NCI-H748 treated with DMSO at 0.1 percent for 48 hours (cell line): Measurements from ENCODE around the gene EFNA4.

Source experiments
- DNase-seq: peaks from one replicate; lab custom pipeline; 2025; lab: John Stamatoyannopoulos, UW

Gene EFNA4

DNA sequence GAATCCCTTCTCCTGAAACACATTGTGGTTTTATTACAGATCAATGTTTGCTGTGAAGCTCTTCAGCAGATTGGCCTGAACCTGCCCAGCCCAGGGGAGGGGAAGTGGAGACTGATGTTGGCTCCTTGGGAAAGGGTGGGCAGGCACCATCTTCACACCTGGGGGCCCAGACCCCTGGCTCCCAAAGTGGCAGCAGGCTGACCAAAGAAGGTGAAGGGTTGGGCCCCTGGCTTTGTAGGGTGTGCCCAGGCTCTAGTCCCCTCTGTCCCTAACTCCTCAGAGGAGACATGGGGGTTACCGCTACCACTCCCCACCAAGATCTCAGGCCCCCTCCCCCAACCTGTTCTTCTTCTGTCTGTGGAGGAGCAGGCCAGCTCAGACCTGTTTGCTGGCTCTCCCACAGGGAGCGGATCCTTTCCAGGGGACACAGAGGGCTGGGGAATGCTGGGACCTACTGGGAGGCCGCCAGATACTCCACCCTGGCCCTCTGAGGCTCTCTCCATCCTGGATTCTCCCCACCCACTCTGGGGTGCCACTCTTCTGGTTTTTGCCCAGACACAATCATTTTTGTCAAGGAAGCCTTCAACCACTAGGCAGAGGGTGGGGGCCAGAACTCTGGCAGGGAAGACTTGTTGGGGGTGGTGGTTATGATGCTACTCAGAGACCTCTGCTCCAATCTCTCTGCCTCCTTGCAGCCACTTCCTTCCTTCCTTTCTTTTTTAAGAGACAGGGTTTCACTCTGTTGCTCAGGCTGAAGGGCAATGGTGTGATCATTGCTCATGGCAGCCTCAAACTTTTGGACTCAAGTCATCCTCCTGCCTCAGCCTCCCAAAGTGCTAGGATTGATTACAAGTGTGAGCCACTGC is 10.1 kb downstream of the EFNA4 start:
- no peak for DNase-seq

DNA sequence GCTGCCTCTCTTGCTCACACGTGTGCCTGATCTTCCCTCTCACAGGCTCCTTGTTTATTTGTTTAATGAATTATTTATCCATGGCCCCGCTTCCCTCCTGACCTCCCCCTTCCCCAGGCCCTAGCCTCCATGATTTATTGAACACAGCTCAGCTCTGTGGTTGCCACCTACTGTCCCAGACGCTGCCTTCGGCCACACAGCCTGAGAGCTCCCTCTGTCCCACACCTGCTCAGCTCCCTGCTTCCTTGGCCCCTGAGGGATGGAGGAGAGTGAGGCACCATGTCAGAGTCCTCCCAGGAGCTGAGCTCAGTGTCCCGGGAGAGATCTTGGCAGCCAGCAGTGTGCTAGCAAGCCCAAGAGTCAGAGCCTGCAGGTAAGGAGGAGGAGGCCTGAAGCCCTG is 12.0 kb downstream of the EFNA4 start:
- DNase-seq = no peak

DNA sequence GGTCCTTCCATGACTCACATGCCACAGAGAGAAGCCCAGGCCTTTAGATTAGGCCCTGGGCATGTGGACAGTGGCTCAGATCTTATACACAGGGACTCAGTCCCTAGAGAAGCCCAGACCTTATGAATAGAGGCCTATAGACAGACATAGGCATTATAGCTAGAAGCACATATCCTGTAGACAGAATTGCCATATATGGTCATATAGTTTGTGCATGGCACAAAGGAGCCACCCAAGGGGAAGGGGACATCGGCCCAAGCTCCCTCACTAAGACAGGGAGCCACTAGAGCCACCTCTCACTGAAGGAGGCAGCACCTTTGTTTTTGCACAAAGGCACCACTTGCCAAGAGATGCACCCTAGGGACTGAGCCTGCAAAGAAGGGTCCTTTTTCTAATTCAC is 12.8 kb downstream of the EFNA4 start:
- DNase-seq = no peak

DNA sequence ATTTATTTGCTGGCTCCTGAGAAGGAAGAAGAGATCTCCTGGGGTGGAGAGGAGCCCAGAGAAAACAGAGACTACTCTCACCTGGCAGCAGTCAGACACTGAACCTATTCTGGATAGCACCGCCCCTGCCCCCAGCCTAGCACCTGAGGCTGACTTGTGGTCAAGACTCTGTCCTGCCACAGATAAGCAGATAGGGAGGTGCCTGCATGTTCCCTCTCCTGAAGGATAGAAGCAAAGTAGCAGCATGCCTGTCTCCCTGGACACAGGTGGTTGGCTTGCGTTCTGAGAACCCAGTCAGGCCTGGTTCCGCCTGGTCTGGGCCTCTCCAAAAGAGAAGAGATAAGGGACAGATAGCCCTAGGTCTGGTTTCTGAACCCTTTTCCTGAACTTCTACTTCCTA is 13.8 kb downstream of the EFNA4 start:
- DNase-seq = no peak

DNA sequence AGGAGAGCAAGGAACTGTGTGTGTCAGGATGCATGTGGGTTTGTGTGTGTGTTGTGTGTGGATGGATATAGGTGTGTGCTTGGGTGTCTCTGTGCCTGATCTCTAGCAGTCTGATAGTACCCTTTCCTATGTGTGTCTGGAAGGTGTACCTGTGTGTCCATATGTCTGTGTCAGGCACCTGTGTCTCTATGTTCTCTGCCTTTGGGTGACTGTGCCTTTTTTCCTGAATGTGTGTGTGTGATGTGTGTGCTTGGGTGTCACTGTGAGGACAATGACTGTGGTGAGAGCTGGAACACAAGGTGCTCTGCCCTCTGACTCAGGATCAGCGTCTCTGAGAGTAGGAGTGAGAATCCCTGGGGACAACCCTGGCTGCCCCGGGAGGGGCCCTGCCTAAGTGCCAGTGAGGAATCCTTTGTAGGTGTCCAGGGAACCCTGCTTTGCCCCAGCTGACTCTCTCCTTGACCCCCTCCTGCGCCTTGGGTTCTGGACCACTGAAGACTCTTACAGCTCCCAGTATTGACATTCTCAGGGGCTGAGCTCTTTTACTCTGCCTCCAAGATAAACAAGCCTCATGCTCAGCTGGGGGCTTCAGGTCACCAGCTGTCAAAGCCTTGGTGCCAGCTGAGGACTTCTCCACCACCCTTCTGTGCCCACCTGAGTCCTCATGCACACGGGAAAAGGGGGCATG is 14.4 kb downstream of the EFNA4 start:
- DNase-seq = no peak

DNA sequence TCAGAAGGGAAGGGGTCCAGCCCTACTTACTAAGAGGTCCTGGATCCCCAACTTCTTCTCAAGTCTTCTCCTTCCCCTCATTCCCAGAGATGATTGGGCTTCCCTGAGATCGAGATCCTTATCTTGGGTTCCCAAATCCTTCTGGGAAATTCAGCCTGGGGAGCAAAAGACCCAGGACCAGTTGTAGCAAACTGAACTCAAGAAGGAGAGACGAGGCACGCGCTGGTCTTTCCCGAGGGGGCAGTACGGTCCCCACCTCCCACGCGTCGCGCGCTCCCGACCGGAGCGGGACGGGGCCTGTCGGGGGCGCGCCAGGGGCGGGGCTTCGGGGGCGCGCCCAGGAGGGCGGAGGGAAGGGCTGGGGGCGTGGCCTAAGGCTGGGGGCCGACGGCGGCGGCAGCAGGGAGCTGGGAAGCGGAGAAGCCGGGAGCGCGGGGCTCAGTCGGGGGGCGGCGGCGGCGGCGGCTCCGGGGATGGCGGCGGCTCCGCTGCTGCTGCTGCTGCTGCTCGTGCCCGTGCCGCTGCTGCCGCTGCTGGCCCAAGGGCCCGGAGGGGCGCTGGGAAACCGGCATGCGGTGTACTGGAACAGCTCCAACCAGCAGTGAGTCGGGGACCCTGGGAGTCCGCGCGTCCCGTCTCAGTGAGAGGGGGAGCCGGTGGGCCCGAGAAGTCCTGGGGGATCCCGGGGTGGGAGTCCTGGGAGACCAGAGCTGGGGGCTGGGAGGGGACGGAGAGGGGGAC is 15.1 kb downstream of the EFNA4 start, which contains the start of gene EFNA3:
Gene EFNA3, plus strand, starts transcription at position 369 of the 741 bp plus-strand sequence. Its CDS starts 105 bp downstream, at position 474.
- DNase-seq = peak; percentile 41

DNA sequence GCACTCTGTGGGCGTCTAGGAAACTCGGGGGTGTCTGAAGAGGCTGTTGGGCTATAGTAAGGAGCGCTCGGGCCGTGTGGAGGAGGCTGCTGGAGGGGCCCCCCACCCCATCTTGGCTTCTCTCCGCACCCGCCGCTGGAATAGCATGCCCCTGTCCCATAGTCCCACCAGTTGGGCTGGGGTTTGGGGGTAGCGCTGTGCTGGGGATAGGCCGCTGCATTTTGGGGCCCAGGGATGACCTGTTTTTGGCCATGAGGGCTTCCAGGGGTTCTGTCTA is 15.6 kb downstream of the EFNA4 start:
- DNase-seq = no peak

DNA sequence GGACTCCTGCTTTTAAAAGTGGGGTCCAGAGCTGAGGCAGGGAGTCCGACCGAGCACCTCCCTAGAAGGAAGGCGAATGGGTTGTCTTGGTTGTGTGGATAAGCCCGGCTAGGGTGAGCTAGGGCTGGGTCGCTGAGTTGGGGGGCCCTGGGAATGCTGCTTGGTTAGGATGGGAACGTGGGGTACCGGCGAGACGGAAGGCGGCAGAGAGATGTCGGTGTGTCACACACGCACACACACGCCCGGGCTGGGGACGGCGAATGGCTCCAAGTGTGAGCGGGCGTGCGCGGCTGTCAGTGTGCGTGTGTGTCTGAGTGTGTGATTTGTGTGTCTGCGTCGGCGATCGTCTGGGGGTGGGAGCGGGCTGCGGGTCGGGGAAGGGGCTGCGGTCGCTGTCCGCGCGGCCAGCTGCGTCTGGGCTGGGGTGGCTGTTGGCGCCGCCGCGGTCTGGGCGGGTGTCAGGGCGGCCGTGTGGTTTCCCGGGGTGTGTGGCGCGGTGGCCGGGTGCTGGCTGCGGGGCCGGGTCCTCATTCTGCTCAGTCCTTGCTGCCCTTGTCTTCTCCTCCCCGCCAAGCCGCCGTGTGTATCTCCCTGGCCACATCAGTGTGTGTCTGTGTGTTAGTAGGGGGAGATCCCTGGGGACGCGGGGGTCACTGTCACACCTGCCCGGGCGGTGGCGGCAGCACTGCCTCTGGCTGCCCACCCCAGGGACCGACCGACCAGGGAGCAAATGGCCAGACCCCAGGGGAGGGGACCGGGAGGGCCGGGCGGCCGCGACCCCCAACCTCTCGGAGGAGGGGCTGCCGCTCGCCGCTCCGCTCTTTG is 16.2 kb downstream of the EFNA4 start:
- DNase-seq = peak; percentile 16

DNA sequence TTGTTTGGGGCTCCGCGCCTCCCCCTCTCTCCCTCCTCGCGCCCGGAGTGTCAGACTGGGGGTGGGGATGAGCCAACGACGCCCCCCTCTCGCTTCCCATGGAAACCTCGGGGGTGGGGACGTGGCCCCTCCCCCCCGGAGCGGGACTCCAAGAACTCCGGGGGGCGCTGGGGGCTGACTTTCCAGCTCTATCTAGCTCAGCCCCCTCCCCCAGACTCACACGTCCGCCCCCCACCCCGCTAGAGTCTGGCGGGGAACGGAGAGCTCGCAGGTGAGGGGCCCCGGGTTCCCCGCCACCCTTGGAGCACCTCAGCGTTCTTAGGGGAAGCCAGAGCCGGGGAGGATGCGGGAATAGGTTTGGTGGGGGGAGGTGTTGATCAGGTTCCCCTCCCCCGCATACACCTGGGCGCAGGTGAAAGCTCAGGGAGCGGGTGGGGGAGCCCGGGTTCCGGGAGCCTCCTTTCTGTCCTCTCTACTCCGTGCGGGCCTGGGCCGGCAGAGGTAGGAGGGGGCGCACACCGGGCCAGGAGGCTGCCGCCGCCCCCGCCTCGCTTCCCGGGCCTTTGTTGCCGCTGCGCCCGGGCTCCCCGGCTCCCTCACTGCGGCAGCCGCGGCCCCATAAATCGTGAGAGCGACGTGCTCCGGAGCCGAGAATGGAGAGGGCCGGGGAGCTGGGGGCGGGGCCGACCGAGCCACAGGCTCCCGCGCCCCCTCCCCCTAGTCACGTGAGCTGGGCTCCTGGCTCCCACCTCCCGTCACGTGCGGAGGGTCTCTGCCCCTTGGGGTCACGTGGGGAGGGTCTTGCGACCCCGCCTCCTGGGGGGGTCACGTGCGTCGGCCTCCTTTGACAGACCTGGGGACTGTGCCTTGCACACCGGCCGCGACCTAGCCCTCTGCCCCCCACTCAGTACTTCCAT is 17.0 kb downstream of the EFNA4 start:
- peak; percentile 37 for DNase-seq

DNA sequence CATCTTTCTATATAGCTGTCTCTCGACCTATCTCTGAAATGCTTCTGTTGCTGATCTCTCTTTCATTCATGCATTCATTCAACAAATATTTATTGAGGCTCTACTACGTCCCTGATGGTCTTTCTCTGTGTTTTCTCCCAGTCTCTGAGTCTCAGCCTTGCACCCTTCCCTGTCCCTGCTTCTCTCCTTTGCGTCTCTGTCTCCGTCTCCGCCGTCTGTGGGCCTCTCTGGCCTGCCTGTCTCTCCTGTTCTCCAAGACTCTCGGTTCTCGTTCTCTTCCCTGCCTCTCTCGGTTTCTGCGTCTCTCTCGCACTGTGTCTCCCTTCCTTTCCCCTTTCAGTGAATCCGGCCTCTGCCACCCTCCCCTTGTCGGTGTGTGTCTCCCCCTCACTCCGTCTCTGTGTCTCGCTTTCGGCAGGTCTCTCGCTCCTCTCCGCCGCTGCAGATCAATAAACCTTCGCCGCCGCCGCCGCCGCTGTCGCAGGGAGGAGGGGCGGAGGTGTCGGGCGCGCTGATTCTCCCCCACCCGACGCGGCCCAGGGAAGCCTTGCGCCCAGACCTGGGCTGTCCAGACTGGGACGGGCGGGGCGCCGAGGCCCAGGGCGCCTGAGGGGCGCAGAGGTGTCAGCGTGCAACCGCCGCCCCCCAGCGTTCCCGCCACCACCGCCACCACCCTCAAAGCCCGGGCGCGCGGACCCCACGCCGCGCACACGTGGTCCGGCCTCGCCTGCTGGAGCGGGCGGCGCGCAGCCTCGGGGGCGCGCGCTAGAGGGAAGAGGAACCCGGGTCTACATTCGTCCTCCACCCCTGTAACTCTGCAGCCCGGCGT is 18.1 kb downstream of the EFNA4 start:
- DNase-seq = peak; percentile 27

DNA sequence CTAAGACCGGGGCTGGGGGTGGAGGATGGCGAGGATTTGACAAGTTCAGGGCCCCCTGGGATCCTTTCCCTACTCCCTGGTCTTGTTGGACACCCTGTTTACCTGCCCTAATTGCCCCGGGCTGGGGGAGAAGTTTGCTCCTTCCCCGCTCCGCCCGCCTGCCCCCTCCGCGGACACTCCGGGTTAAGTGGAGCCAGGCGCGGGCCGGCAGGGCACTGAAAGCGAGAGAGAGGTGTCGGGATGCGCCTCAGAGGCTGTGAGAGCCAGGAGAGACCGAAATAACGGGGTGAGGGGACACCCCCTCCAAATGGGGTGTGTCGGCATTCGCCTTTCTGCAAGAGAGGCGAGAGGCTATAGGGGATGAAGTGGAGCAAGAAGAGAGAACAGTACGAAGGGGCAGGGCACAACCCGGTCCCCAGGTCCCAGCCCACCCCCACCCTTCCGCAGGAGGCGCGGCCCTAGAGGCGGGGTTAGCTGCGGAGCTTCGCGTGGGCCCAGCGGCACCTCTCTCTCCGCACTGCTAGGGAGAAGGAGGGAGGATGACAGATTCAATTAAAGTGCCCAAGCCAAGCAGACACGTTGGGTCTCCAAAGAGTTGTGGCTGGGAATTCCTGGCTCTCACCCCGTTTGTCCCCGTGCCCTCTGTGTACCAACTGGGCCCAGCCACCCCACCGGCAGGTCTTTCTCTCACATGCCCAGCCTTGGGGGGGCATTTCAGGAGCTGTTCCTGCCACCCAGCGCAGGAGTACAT is 18.9 kb downstream of the EFNA4 start:
- no peak for DNase-seq

DNA sequence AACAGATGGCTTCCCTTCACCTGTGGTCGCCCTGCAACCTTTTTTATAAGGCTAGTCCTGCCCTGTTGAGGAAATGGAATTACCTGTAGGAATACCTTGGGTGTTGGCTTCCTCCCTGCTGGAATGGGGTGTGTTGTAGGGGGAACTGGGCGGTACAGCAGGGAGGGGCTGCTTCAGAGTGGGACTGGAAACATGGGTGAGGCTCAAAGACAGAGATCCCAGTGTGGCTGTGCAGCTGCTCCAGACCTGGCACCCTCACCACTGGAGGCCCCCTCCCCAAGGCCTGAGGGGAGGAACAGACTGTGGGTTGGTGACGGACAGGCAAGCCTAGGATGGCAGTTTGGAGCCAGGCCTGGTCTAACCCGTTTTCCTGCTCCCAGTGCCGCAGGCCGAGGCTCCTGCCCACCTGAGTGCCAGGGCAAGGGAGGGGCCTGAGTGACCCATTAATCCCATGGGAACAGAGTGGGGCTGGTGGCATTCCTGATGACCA is 19.6 kb downstream of the EFNA4 start:
- DNase-seq = no peak

DNA sequence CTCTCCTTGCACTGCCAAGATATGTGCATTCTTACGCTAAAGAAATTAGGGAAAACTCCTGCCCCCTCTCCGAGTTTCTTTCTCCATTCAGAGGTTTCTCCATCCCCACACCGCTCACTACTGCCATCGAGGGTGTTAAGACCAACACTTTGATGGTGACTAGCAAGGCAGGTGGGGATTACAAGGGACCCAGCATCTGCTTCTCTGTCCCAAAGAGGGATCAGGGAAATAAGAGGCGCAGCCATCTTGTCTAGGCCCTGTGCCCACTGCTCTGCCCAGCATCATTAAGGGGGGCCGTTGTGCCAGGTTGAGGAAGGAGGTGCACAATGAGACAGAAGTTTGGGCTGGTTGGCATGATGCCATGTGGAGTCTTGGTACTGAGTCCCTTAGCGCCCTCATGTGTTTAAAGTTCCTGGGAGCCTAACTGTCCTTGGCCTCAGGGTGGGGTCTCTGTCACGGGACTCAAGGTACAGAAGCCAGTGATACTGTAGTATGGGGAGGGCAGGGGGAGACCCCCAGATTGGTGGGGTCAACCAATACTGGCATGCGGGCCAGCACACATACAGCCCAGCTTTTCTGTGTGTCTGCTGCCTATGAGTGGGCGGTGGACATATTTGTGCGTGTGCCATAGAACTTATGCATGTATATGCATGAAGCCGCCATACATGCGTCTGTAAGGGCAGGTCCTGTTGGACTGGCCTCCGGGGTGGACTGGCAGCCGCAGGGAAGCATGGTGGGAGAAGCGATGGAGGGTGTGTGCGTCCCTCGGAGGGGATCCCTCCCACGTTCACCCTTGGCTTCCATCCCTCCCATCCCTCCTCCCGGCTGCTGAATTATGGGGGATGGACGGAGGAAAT is 20.6 kb downstream of the EFNA4 start:
- peak; percentile 13 for DNase-seq

DNA sequence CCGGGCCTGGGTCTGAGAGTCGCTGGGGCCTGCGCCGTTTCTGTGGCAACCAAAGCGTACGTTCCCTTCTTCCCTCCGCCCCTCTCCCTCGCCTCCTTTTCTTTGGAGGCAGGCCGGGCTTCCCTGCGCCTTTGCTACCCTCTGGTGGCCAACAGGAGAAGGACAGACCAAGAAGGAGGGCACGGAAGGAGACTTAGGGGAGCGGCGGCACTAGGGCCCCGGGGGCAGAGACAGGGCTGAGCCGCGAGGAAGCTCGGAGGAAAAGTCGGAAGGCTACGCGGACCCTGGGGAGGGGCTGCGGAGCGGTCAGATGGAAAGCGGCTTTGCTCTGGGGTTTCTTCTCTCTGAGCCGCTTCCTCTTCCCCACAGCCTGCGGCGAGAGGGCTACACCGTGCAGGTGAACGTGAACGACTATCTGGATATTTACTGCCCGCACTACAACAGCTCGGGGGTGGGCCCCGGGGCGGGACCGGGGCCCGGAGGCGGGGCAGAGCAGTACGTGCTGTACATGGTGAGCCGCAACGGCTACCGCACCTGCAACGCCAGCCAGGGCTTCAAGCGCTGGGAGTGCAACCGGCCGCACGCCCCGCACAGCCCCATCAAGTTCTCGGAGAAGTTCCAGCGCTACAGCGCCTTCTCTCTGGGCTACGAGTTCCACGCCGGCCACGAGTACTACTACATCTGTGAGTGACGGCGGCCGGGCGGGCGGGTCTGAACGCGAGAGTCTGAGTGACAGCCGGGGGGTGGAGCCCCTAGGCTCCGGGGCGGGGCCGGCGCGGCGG is 21.4 kb downstream of the EFNA4 start:
- peak; percentile 92 for DNase-seq

DNA sequence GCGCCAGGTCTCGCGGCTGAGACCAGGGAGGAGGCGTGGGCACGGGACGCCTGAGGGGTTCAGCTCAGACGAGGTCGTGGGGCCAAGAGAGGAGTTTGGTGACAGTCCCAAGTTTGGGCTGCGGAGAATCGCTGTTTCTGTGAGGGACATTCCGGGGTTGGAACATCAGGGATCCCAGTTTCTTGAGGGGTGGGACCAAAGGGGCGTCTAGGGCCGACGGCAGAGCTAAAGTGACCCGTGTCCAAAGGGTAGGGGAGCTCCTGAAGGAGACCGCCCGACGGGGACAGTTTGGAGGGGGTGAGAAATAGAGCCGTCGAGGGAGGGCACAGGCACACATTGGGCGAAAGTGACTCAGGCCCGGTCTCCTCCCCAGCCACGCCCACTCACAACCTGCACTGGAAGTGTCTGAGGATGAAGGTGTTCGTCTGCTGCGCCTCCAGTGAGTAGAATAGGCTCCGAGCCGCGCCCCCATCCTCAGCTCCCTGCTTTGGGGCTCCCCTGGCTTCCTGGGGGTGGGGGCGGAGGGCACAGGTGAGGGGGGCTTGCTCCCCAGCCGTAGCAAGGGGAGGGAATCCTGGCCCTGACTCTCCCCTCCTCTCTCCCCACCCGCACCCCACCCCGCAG is 22.1 kb downstream of the EFNA4 start:
- DNase-seq = no peak

DNA sequence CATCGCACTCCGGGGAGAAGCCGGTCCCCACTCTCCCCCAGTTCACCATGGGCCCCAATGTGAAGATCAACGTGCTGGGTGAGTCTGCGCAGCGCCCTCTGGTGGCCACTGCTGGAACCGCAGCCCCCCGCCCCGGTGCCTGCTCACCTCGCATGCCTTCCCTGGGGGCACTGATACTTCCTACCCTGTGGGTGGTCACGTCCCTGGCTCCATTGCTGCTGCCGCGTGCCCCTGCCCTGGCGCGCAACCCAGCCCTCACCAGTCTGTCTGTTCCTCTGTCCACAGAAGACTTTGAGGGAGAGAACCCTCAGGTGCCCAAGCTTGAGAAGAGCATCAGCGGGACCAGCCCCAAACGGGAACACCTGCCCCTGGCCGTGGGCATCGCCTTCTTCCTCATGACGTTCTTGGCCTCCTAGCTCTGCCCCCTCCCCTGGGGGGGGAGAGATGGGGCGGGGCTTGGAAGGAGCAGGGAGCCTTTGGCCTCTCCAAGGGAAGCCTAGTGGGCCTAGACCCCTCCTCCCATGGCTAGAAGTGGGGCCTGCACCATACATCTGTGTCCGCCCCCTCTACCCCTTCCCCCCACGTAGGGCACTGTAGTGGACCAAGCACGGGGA is 22.7 kb downstream of the EFNA4 start:
- DNase-seq = peak; percentile 27
